ENCODE results near the gene HFE.
A peak's percentile ranks its signal among the peaks of the same experiment; 100 is the strongest.
"Not testable (repeated sequence)": the region's sequence is repeated elsewhere in the genome, so short reads cannot be mapped to it uniquely, and the experiment has no call there.

HFE gene

DNA sequence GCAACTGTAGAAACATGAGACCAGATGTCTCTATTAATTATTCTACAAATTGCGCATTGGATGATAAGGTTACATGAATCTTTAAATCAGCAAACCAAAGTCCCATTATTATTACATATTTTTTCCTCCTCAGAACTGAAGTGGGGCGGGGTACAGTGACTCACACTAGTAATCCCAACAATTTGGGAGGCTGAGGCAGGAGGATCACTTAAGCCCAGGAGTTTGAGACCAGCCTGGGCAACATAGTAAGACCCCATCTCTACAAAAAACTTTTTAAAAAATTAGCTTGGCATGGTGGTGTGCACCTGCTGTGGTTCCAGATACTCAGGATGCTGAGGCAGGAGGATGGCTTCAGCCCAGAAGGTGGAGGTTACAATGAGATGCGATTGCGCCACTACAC lies 29.0 kb downstream of the HFE start:
- DNase-seq = no peak

DNA sequence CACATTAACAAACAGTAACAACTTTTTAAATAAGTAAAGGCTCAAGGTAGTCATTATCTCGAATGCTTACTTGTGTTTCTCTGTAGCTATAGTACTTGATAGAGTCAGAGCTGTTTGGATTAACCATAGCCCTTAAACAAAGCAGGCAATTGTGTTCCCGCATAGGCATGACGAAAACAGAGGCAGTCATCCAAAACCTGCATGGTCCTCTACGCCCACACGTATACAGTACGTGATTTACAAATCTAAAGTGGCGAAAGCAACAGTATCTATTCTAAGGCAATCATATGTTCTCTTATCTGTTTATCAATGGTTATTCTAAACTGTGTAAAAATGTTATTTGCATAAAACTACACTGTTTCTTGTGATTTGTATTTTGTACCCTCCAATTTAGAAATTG lies 31.8 kb downstream of the HFE start:
- no peak for DNase-seq

GRCh38 chr6:26120115-26120514 lies 32.9 kb downstream of the HFE start:
- DNase-seq = not testable (repeated sequence)

DNA sequence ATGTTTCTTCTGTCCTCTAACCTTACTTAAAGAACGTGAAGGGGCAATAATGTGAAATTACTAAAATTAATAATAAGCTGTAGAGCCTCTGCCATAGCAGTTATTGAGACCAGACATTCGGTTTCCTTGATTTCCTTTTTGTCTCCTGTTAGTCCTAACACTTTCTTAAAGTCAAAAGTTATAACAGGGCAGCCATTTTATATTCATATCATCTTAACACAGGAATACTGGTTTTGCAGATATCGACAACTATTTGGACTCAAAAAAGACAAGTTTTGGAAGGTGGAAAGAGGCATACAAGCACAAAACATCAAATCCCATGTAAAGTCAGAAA lies 33.5 kb downstream of the HFE start:
- no peak for DNase-seq

DNA sequence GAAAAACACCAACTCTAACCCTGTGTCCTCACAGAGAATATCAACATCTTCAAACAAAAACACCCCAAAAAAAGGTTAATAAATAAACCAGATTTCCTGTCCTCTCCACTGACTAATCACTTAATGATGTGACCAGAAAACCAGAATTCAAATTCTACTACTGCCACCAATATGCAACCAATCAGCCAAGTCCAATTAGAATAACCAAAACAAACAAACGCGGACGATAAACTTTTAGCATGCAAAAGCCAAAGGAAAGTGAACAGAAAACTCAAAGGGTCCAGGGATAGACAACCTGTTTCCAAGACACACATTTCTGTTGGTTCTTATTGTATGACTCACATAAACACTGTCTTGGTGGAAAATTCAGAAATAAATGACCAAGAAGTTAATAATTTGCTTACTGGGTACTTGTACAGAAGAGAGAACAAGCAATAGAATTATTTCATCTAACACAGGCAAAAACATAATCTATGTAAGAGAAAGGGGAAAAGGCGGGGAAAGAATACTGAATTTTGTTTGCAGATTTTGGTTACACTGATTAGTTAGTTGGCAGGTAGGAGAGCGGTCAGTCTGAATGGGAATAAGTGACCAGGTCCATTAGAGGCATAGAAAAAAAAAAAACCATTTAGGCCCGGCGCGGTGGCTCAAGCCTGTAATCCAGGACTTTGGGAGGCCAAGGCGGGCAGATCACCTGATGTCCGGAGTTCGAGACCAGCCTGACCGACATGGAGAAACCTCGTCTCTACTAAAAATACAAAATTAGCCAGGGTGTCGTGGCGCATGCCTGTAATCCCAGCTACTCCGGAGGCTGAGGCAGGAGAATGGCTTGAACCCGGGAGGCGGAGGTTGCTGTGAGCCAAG lies 34.1 kb downstream of the HFE start:
- DNase-seq = no peak

GRCh38 chr6:26122005-26122388 lies 34.8 kb downstream of the HFE start:
- no peak for DNase-seq

DNA sequence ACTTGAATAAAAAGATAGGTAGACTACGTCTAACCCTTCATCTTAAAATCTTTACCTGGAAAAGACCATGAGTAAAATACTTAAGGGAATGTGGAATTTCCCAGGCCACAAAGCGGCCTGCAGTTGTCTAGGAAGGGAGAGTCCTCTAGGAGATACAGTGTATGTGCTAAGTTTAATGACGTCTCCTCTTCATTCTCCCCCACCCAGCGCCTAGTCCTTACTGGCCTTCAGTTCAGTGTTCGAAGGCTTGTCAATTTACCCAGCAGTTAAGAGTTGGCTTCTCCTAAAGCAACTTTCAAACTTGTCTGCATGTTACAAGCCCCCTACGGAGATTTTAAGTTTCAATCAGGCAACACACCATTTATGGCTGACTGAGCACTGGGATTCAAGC lies 35.2 kb downstream of the HFE start:
- no peak for DNase-seq

GRCh38 chr6:26122793-26123674 lies 35.8 kb downstream of the HFE start:
- peak; percentile 96 for DNase-seq

- no peak for DNase-seq
These were observed 36.4 kb downstream of the HFE start for GRCh38 chr6:26123675-26123946.

DNA sequence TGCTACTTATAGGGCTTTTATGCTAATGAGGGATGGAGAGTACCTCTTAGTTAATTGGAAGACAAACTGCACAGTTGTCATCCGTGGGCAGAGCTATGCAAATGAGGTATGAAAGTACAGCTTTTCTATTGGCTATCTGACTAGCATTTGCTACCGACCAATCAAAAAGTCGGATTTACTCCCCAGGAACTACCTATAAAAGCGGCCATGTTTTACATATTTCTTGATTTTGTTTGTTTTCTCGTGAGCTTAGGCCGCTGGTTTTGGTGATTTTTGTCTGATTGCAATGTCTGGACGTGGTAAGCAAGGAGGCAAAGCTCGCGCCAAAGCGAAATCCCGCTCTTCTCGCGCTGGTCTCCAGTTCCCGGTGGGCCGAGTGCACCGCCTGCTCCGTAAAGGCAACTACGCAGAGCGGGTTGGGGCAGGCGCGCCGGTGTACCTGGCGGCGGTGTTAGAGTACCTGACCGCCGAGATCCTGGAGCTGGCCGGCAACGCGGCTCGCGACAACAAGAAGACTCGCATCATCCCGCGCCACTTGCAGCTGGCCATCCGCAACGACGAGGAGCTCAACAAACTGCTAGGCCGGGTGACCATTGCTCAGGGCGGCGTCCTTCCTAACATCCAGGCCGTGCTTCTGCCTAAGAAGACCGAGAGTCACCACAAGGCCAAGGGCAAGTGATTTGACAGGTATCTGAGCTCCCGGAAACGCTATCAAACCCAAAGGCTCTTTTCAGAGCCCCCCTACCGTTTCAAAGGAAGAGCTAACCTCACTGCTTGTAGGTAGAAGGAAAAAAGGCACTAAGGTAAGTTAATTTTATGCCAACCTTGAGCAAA lies 36.9 kb downstream of the HFE start:
- DNase-seq = peak; percentile 97

DNA sequence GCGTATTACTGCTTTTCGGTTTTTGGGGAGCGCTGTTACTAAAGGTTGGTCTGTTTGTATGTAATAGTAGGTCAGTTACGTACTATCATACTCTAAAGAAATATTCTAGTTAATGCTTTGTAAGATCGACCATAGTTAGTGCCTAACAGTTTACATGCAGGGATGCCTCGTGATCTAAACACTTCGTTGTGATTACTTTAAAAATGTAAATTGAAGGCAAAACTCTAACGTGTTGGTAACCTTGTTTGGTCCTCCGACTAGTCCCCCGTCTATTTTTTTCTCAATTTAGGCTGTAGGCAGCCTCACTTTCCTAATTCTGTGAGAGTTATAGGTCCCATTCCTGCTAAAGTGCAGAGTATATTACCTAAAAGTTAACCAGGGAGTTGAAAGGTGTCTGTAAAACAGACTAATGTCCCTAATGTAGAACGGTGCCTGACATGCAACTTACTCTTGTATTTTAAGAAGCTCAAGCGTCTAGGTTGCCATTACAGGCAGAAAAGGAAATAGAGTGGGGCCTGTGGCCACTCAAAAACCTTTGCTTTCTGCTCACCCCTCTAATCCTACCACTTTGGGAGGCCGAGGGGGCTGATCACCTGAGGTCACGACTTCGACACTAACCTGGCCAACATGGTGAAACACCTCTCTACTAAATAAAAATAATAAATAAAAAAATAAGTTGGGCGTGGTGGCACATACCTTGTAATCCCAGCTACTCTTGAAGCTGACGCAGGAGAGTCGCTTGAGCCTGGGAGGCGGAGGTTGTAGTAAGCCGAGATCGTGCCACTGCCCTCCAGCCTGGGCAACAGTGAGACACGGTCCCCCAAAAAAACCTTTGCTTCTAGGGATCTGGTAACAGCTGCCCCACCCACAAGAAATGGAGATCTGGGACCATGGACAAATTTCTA lies 37.8 kb downstream of the HFE start:
- peak; percentile 35 for DNase-seq

DNA sequence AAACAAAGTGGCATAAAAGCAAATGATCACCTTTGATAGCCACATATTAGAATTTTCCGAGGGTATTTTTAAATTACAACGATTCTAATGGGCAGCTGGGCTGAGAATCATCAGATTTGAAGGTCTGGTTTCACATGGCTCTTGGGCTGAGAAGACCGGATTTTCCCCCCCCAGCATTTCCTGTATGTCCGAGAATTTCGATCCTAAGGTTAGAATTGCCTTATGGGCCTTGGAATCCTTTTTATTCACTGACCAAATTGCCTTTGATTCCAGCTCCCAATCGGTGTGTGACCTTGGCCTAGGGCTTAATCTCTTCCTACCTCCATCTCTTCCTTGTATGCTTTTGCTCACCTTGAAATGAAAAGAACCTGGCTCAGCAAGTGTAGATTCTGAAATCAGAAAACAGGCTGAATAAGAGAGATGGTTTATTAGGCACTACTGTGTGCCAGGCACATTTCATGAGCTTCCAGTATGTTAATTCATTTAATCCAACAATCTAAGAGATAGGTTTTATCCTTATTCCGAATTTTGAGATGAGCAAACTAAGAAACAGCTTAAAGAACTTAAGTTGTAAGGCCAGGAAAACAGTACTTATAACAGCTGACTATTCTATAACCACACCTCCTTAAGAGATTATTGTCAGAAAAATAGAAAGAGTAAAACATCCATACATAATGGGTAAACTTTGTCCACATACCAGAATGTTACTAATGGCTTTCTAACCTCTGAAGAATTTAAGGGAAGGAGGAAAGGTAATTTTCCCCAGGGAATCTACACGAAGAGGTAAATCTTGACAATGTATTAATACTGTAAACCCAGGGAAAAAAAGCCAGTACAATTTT lies 39.4 kb downstream of the HFE start:
- peak; percentile 6 for DNase-seq

DNA sequence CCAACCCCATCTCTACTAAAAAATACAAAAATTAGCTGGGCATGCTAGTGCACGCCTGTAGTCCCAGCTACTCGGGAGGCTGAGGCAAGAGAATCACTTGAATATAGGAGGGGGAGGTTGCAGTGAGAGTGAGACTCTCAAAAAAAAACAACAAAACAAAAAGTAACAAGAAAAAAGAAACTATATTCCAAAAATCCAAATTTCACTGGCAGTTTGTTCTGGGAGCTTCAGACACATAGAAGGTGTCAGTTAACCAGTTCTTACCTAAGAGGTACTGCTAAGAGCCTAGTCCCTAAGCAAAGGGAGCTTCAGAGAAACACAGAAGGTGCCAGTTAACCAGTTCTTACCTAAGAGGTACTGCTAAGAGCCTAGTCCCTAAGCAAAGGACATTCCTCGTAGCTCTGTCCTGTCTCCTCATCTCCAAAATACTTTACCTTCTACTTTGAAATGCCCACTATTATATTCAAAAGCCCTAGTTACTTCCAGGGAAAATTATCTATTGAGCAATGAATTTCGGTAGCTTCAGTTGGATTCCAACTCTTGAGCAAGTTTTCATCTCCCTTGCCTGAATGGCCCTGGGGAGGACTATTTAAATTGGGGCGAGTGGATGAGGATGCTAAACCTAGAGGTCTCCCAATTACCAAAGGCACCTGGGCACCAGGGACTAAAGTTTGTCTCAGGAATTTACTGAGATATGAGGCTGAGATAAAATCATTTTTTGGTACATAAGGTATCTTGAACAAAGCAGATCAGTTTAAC lies 41.0 kb downstream of the HFE start:
- DNase-seq = no peak

- DNase-seq = no peak
These were observed 42.4 kb downstream of the HFE start for GRCh38 chr6:26129656-26130055.

DNA sequence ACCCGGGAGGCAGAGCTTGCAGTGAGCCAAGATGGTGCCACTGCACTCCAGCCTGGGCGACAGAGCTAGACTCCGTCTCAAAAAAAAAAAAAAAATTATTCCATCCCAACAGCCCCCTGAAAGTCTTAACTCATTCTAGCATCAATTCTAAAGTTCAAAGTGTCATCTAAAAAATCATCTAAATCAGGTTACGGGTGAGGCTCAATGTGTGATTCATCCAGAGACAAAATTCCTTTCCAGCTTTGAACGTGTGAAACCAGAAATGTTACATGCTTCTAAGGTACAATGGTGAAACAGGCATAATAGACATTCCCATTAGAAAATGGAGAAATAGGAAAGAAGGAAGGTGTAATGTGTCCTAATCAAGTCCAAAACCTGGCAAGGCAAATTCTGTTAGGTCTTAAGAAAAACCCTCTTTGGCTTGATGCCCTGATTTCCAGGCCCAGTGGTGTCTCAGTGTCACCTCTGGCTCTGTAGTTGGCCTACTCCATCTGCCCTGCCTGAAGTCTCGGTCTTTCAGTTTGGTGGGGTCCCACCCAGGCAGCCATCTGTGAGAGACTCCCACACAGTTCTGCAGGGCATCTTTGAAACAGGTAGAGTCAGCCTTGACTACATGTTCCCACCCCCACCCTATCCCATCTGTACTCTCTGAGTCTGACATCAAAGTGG lies 43.5 kb downstream of the HFE start:
- DNase-seq = no peak

DNA sequence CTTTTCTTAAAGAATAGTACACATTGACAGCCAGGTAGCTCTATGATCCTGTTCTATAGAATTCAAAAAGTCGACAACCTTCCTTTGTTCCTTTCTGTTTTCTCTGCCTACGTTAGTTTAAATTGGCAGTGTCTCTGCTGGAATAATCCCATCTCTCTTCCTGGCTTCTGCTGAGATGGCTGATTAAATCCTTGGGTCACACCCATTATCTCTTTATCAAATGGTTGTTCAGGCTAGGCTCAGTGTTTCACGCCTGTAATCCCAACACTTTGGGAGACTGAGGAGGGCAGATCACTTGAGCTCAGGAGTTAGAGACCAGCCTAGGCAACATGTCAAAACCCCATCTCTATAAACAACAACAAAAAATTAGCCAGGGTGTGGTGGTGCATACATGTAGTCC lies 44.4 kb downstream of the HFE start:
- DNase-seq = no peak

- DNase-seq = no peak
These were observed 46.5 kb downstream of the HFE start for GRCh38 chr6:26133730-26134129.

DNA sequence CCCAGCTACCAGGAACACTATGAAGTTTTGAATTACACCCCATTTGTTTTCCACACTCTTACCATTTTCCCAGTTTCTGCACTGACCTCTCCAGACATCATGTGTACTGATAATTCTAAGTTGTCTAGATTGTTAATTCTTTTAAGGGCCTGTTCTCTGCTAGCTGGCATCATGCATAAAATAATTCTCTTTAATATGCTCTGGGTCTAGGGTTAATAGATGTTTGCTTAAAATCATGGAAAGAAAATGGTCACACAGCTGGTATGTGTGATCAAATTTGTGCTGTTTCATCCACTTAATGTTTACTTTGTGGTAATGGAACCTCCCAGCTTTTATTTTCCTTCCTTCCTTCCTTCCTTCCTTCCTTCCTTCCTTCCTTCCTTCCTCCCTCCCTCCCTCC lies 49.1 kb downstream of the HFE start:
- DNase-seq = no peak

DNA sequence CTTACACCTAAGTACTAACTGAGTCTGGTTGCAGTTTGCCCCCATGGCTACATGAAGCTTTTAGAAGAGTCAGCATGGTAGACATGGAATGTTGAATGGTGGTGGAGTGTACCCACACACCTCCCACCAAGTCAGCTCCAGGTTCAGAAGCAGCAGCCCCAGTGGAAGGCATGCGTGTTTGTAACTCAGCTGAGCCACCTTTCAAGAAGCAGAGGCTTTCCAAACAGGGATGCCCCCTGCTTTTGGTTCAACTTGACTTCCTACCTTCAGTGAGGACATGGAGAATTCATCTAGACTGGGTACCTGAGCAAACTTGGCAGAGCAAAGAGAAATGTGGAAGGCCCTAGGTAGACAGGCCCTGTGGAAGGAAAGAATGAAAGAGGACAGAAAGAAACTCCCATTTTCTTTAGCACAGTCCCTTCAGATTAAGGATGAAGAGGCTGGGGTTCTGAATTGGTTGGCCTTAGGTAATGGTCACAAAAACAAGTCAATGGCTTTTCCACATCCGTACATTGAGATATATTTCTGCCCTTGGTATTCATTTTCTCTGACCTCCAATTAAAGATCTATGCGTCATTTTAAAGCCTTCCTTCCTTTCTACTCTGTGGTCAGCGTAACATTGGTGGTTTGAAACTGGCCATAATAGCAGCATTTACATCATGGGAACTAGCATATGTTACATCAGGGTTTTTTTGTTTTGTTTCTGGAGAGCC lies 53.2 kb downstream of the HFE start:
- DNase-seq = no peak

DNA sequence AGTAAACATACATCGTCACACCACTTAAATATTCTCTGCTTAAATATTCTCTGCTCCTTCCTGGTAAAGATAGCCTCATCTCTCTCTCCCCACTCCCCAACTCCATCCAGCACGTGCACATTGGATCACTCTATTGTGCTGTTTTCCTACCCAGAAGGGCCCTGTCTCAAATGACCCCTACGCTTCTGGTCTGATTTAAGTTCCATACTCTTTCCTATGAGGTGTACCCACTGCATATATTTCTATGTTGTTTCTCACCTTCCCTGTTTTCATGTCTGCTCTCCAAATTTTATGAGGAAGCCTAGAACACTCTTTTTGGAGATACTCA lies 53.7 kb downstream of the HFE start:
- no peak for DNase-seq

Data from suppressor macrophage treated with lipopolysaccharide for 4 hours (primary cell).